ENCODE data around the gene GNB5.

GNB5 gene

DNA sequence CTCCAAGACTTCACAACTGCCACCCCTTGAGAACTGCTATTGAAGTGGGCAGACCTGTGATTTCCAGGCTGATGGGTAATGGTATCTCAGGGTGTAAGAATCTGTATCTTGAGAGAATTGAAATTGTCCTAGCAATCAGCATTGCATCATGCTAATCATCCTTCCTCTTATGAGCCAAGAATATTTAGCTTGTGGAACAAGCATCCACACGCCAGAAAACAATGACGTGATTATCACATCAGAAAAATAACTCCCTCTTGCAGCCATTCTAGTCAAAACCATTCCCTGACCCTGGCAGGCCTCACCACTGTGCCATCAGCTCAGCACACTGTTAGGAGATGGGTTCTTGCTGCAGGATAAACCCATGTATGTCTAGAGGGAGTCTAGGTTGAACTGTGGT is 85.3 kb downstream of the GNB5 start:
- DNase-seq (ENCODE audit: low read depth): no peak
- no peak overlapping the region for H3K4me3 ChIP-seq (ENCODE audit: control insufficient read depth, low read depth, low read length)
- TF ChIP-seq CTCF (IDR thresholded peaks at IDR 0.05; ENCODE audit: control insufficient read depth, insufficient read depth, low read depth, low read length, missing control alignments): no peak

GRCh38 chr15:52104532-52105004 is 86.6 kb downstream of the GNB5 start:
- no peak for TF ChIP-seq CTCF (IDR thresholded peaks at IDR 0.05; ENCODE audit: control insufficient read depth, insufficient read depth, low read depth, low read length, missing control alignments)
- no peak for DNase-seq (ENCODE audit: low read depth)
- no peak overlapping the region for H3K4me3 ChIP-seq (ENCODE audit: control insufficient read depth, low read depth, low read length)

- no peak overlapping the region for H3K4me3 ChIP-seq (ENCODE audit: control insufficient read depth, low read depth, low read length)
- peak; percentile 78 for DNase-seq (ENCODE audit: low read depth)
Observed at GRCh38 chr15:52103217-52104207, 87.7 kb downstream of the GNB5 start.

GRCh38 chr15:52102463-52102862 is 88.7 kb downstream of the GNB5 start:
- H3K4me3 ChIP-seq (ENCODE audit: control insufficient read depth, low read depth, low read length): no peak overlapping the region
- DNase-seq (ENCODE audit: low read depth): no peak
- TF ChIP-seq CTCF (IDR thresholded peaks at IDR 0.05; ENCODE audit: control insufficient read depth, insufficient read depth, low read depth, low read length, missing control alignments): no peak

More at GRCh38 chr15:52103217-52104207, 87.7 kb downstream of the GNB5 start:
- TF ChIP-seq CTCF (IDR thresholded peaks at IDR 0.05; ENCODE audit: control insufficient read depth, insufficient read depth, low read depth, low read length, missing control alignments): no peak

DNA sequence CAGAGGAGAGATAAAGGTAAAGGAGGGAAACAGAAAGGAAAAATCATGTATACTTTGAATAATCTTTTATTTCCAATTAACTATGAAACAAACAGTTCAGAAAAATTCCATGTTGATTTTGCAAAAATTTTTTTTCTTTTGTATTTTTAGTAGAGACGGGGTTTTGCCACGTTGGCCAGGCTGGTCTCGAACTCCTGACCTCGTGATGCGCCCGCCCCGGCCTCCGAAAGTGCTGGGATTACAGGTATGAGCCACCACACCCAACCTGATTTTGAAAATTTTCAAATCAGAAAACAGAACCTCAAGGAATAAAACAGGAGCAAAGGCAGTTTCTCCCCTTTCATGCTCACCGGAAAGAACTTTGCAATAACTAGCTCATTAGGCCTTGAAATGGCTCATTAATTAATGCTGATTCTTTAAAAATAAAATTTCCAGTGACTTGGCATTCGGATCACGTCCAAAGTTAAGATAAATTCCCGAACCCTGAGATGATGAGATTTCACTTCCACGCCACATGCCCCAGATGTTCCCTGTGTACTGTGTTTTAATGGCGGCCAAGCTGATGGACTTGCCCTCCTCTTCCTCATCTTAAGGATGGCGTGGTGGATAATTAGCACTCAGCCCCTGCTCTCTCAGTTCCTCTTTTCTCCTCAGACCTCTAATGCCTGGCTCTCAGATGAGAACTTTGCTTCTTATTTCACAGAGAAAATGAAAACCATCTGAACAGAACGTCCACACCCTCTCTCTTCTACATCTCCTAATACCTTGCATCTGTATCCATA is 89.5 kb downstream of the GNB5 start:
- no peak for DNase-seq (ENCODE audit: low read depth)

More for the DNA sequence above, 89.5 kb downstream of the GNB5 start:
- no peak overlapping the region for H3K4me3 ChIP-seq (ENCODE audit: control insufficient read depth, low read depth, low read length)
- no peak for TF ChIP-seq CTCF (IDR thresholded peaks at IDR 0.05; ENCODE audit: control insufficient read depth, insufficient read depth, low read depth, low read length, missing control alignments)
